Hepatocyte (in vitro differentiated cells): Measurements from ENCODE around the gene FAM184A. TPM values are rescaled to one million over a fixed set of nuclear protein-coding genes. Genes with fewer than 3 reads are reported as not detected.

Source experiments
- DNase-seq: peaks from one replicate; pipeline ENCODE4 v3.0.0-alpha.2; 2016; ENCODE audit warnings: low spot score
- H2AFZ ChIP-seq: fragments of 200-600 bp; sonication (generic); 2 replicates; pipeline ENCODE4 v1.6.0; 2016; ENCODE audit warnings: antibody characterized with exemption, mild to moderate bottlenecking
- H3K27ac ChIP-seq: fragments of 200-600 bp; sonication (generic); 2 replicates; pipeline ENCODE4 v1.5.1; 2016; ENCODE audit warnings: mild to moderate bottlenecking
- H3K27me3 ChIP-seq: fragments of 200-600 bp; sonication (generic); 2 replicates; pipeline ENCODE4 v1.6.1; 2016
- H3K36me3 ChIP-seq: fragments of 200-600 bp; sonication (generic); replicated peaks from 2 replicates; pipeline ENCODE4 v1.5.1; 2016; ENCODE audit warnings: low read depth; ENCODE audit not compliant: insufficient read depth
- H3K4me1 ChIP-seq: fragments of 200-600 bp; sonication (generic); 2 replicates; pipeline ENCODE4 v1.5.1; 2016; ENCODE audit warnings: mild to moderate bottlenecking, moderate library complexity; ENCODE audit not compliant: insufficient read depth
- H3K4me2 ChIP-seq: fragments of 200-600 bp; sonication (generic); 2 replicates; pipeline ENCODE4 v1.6.0; 2016
- H3K4me3 ChIP-seq: fragments of 200-600 bp; sonication (generic); 2 replicates; pipeline ENCODE4 v1.5.1; 2016; ENCODE audit warnings: mild to moderate bottlenecking
- H3K79me2 ChIP-seq: fragments of 200-600 bp; sonication (generic); 2 replicates; pipeline ENCODE4 v1.6.0; 2017; ENCODE audit warnings: mild to moderate bottlenecking
- H3K9me2 ChIP-seq: fragments of 200-600 bp; sonication (generic); replicated peaks from 2 replicates; pipeline ENCODE4 v1.6.0; 2017; ENCODE audit warnings: mild to moderate bottlenecking; ENCODE audit not compliant: insufficient read depth
- H3K9me3 ChIP-seq: fragments of 200-600 bp; sonication (generic); 2 replicates; pipeline ENCODE4 v1.5.1; 2016; ENCODE audit warnings: low read depth, mild to moderate bottlenecking
- H4K20me1 ChIP-seq: fragments of 200-600 bp; sonication (generic); 2 replicates; pipeline ENCODE4 v1.6.0; 2016; ENCODE audit warnings: mild to moderate bottlenecking; ENCODE audit not compliant: insufficient read depth, poor library complexity, severe bottlenecking
- EZH2 ChIP-seq: fragments of 200-600 bp; sonication (generic); IDR thresholded peaks from 2 replicates; pipeline ENCODE4 v1.6.1; 2016; ENCODE audit warnings: antibody characterized with exemption, mild to moderate bottlenecking, borderline replicate concordance
- EZH2phosphoT487 ChIP-seq: fragments of 200-600 bp; sonication (generic); IDR thresholded peaks from one replicate; pipeline ENCODE4 v1.6.1; 2018; ENCODE audit warnings: antibody characterized with exemption, mild to moderate bottlenecking, low read depth, moderate library complexity; ENCODE audit not compliant: unreplicated experiment, severe bottlenecking
- WGBS: methylation state at CpG from one replicate; pipeline ENCODE4 v1.1.6; 2016; ENCODE audit warnings: low lambda C conversion rate; ENCODE audit errors: missing lambda C conversion rate; 5-methylcytosine and 5-hydroxymethylcytosine counted together
- polyA plus RNA-seq: library from polyadenylated mRNA; unstranded; fragments of >200 nt; fragmentation: Nextera tagmentation; extraction: Ambion mirVana; gene quantifications from 2 replicates; pipeline ENCODE4 v1.2.1, GENCODE V29; 2016
- total RNA-seq: library from RNA; depleted of rRNA; stranded (reverse); fragments of >200 nt; gene quantifications from 2 replicates; pipeline ENCODE4 v1.2.3, GENCODE V29; 2014
- TF ChIP-seq, protein P1 (sequence below): fragments of 200-600 bp; sonication (generic); IDR thresholded peaks from 2 replicates; pipeline ENCODE4 v1.5.1; 2016; ENCODE audit warnings: antibody characterized with exemption, mild to moderate bottlenecking; ENCODE audit not compliant: poor library complexity

FAM184A gene
- total and polyA plus RNA-seq, 2 experiments from 2014 or later = 5.6 to 14.1 TPM

GRCh38 chr6:118984342-118984741, 94.1 kb downstream of the FAM184A start:
- TF ChIP-seq, protein P1, sequence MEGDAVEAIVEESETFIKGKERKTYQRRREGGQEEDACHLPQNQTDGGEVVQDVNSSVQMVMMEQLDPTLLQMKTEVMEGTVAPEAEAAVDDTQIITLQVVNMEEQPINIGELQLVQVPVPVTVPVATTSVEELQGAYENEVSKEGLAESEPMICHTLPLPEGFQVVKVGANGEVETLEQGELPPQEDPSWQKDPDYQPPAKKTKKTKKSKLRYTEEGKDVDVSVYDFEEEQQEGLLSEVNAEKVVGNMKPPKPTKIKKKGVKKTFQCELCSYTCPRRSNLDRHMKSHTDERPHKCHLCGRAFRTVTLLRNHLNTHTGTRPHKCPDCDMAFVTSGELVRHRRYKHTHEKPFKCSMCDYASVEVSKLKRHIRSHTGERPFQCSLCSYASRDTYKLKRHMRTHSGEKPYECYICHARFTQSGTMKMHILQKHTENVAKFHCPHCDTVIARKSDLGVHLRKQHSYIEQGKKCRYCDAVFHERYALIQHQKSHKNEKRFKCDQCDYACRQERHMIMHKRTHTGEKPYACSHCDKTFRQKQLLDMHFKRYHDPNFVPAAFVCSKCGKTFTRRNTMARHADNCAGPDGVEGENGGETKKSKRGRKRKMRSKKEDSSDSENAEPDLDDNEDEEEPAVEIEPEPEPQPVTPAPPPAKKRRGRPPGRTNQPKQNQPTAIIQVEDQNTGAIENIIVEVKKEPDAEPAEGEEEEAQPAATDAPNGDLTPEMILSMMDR = no peak
- TF ChIP-seq EZH2phosphoT487 = no peak
- TF ChIP-seq EZH2 = no peak
- H3K79me2 ChIP-seq = no peaks in the 10 kb centered on the region
- no peaks in the 10 kb centered on the region for H3K27me3 ChIP-seq
- DNase-seq = no peak
- no peaks in the 10 kb centered on the region for H3K4me1 ChIP-seq
- no peaks in the 10 kb centered on the region for H3K36me3 ChIP-seq
- H3K9me2 ChIP-seq = no peaks in the 10 kb centered on the region
- H4K20me1 ChIP-seq = no peaks in the 10 kb centered on the region
- no peak overlapping the region for H2AFZ ChIP-seq
- H3K27ac ChIP-seq = no peak overlapping the region
- H3K4me2 ChIP-seq = no peak overlapping the region
- no peak overlapping the region for H3K4me3 ChIP-seq
- WGBS = 95% methylated on average over 2 of the region's 2 CpGs
- H3K9me3 ChIP-seq = no peaks in the 10 kb centered on the region

GRCh38 chr6:118982575-118982911, 95.9 kb downstream of the FAM184A start:
- DNase-seq = no peak
- 98% methylated on average over 3 of the region's 3 CpGs for WGBS

GRCh38 chr6:118981884-118982574, 96.4 kb downstream of the FAM184A start:
- H3K9me2 ChIP-seq = no peaks in the 10 kb centered on the region
- no peak overlapping the region for H3K4me2 ChIP-seq
- H4K20me1 ChIP-seq = no peaks in the 10 kb centered on the region
- H3K36me3 ChIP-seq = no peaks in the 10 kb centered on the region
- no peak overlapping the region for H3K4me3 ChIP-seq
- no peak overlapping the region for H2AFZ ChIP-seq
- no peaks in the 10 kb centered on the region for H3K9me3 ChIP-seq
- no peaks in the 10 kb centered on the region for H3K79me2 ChIP-seq
- TF ChIP-seq, protein P1 = no peak
- H3K4me1 ChIP-seq = no peaks in the 10 kb centered on the region
- WGBS = 91% methylated on average over 6 of the region's 6 CpGs
- no peak overlapping the region for H3K27ac ChIP-seq
- no peaks in the 10 kb centered on the region for H3K27me3 ChIP-seq
- no peak for DNase-seq

More at GRCh38 chr6:118982575-118982911, 95.9 kb downstream of the FAM184A start:
- H3K9me3 ChIP-seq = no peaks in the 10 kb centered on the region
- H4K20me1 ChIP-seq = no peaks in the 10 kb centered on the region
- H3K4me2 ChIP-seq = no peak overlapping the region
- no peak overlapping the region for H3K27ac ChIP-seq
- TF ChIP-seq EZH2phosphoT487 (no peak), EZH2 (no peak)
- TF ChIP-seq, protein P1 = no peak
- H3K4me1 ChIP-seq = no peaks in the 10 kb centered on the region
- no peaks in the 10 kb centered on the region for H3K27me3 ChIP-seq
- H3K9me2 ChIP-seq = no peaks in the 10 kb centered on the region
- H2AFZ ChIP-seq = no peak overlapping the region
- H3K36me3 ChIP-seq = no peaks in the 10 kb centered on the region
- no peak overlapping the region for H3K4me3 ChIP-seq
- no peaks in the 10 kb centered on the region for H3K79me2 ChIP-seq

- no peaks in the 10 kb centered on the region for H3K27me3 ChIP-seq
Observed at GRCh38 chr6:118980063-118980462, 98.4 kb downstream of the FAM184A start.

More at GRCh38 chr6:118980063-118980462, 98.4 kb downstream of the FAM184A start:
- TF ChIP-seq EZH2phosphoT487 (no peak), EZH2 (no peak)
- TF ChIP-seq, protein P1 = no peak
- H3K4me2 ChIP-seq = no peak overlapping the region
- no peaks in the 10 kb centered on the region for H3K9me3 ChIP-seq
- WGBS = 82% methylated on average over 5 of the region's 5 CpGs
- H2AFZ ChIP-seq = no peak overlapping the region
- no peaks in the 10 kb centered on the region for H3K79me2 ChIP-seq
- H3K27ac ChIP-seq = no peak overlapping the region
- no peaks in the 10 kb centered on the region for H3K4me1 ChIP-seq
- H3K36me3 ChIP-seq = no peaks in the 10 kb centered on the region
- peak; percentile 59 for DNase-seq
- H4K20me1 ChIP-seq = no peaks in the 10 kb centered on the region
- no peaks in the 10 kb centered on the region for H3K9me2 ChIP-seq
- H3K4me3 ChIP-seq = no peak overlapping the region
